Head of caudate nucleus (tissue), 42 donors: ENCODE results near the gene KLHL2.
A peak's percentile ranks its signal among the peaks of the same experiment; 100 is the strongest.

ENCODE experiments used
- DNase-seq, 42 donors: peaks; one replicate each; pipeline versions ENCODE4 v3.0.0 to v3.0.0-alpha.2; 2020 to 2021; ENCODE audit warnings: mixed read lengths in 7 of 42
- intact Hi-C: fragments of 100-400 bp; cut with DNase I; formaldehyde crosslinking; loops from one replicate; pipeline ENCODE4 v1.15.0; 2022

KLHL2 gene

DNA sequence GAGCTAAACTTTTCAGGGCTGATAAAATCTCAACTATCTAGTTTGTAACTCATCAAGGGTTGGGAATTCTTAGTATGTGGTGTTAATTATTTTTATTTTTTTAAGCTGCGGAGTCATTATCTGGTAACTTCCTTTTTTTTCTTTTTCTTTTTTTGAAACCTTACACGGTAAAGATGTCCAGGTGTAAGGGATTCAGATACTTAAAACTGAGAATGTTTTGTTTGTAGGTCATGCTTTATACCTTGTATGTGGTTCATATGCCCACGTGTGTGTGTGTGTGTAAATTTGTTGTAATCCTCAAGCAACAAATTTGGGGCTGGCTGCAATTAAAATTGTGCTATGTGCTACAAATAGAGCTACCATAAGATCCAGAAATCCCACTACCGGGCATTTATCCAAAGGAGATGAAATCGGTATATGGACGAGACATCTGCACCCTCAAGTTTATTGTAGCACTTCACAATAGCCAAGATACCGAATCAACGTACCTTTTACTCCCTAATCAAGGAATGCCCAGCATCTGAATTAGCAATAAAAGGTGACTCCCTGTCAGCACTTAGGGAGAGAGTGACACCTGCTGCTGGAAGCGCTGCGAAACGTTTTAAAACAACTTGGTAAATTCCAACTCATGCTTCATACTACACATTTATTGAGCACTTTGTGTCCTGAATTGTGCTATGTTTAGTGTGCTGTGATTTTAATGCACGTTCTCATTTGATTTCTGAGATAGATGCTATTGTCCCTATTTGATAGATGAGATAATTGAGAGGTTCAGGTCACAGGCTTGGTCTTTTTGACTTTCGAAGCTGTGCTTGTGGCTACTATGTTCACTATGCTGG lies 136.2 kb downstream of the KLHL2 start:
- intact Hi-C loops: loop anchor here (5.0 kb wide), 1 partner anchor 211 kb away; no protein-coding TSS in a partner anchor
- peak in 18 of 42 donors; percentile 23 to 63 (median 41) for DNase-seq

DNA sequence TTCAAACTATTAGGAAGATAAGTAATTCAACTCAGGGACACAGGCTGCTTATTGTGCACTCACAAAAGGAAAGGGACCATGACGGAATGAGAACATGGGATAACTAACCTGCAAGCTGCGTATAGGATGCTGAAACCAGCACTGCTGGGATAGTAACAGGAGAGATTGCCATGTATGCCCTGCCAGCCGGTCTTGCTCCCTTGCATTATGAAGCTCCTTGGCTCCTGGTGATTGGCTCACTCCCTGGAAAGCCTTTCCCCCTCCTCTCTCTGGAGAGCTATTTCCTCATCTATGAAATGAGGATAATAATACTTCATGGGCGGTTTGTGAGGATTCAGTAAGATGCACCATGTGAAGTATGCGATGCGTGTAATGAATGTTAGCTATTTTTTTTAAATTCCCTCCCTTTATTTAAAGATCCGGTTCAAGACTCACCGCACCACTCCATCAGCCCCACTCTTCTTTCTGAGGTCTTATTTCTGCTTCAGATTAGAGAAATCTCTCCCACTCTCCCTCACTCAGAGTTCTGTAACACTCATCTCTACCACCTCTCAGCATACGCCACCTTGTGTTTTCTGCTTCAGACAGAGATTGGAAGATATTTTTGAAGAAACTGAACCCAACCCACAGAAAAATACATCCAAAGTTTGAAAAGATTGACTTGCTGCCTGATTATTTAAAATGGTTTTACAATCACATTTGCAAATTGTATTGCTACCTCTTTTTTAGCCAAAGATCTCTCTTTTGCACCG lies 138.5 kb downstream of the KLHL2 start:
- DNase-seq: peak in 11 of 42 donors; percentile 19 to 62 (median 32)
- intact Hi-C loops: no loop called here

DNA sequence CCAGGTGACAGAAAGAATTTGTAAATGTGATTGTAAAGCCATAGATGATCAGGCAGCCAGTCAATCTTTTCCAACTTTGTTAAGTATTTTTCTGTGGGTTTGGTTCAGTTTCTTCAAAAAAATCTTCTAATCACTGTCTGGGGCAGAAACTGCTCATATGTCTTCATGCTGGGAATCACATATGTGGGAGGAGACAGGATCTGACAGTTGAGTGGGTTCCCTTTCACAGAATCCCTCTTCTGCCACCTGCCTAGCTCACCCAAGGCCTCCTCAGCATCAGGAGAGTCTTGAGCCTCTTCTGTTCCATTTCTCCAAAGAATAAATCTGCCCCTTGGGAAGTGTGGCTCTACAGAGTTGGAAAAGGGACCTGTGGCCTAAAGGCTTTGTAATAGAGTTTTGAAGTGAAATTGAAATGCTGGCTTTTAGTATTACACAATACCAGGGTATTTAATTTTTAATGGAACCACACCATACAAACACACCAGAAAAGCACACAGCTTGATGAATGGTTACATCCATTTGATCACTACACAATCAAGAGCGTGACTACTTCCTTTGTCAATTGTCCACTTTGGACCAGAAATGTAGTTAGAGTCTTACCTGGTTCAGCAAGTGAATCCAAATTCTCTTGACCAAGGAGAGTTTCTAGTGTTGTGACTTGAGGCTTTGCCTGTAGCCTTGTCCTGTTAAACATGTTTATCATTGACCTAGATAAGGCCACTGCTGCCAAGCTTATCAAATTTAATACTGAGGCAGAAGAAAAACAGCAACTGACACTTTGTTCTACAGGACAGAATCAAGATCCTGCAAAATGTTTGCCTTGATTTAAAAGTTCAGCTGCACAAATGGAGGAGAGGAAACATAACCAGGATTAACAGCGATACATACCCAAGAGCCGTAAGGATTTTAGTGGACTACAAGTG lies 140.5 kb downstream of the KLHL2 start:
- DNase-seq: peak in 13 of 42 donors; percentile 16 to 75 (median 31)
- intact Hi-C loops: no loop called here

DNA sequence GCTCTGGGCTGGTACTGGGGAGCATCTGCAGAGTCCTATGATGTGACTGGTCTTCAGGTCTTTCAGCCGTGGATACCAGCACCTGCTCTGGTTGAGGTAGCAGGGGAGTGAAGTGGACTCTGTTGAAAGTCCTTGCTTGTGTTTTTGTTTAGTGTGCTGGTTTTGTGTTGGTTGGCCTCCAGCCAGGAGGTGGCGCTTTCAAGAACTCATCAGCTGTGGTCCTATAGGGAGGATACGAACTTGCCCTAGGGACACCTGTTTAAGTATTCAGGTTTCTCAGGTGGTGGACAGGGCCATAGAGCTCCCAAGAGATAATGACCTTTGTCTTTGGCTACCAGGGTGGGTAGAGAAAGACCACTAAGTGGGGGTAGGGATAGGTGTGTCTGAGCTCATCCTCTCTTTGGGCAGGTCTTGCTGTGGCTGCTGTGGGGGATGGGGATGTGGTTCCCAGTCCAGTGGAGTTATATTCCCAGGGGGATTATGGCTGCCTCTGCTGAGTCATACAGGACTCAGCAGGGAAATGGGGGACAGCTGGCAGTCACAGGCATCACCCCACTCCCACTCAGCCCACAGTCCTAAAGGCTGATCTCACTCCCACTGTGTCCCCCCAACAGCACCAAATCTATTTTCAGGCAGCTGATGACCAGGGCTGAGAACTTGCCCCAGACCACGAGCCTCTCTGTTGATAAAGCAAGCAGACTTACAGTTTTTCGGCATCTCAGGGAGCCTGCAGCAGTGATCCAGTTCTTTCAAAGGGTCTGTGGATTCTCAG lies 144.2 kb downstream of the KLHL2 start:
- DNase-seq: no peak
- intact Hi-C loops: loop anchor here (10.0 kb wide), 1 partner anchor 113 kb away; no protein-coding TSS in a partner anchor

DNA sequence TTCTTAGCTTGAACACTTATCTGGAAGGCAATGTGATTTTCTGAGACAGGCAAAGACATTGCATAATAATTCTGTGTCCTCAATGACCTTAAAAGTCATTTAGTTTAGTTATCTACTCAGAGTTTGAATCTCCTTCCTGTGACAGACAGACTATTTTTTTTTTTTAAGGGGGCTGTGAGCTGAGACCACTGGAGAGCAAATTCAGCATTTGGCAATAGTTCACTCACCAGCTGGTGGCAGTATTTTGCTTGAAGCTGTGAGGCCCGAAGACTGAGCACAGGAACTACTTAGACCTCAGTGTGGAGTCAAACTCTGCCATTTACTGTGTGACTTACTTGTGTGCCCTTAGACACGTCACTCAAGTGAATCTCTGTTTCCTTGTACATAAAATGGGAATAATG lies 148.5 kb downstream of the KLHL2 start:
- intact Hi-C loops: loop anchor here (10.0 kb wide), 1 partner anchor 109 kb away; no protein-coding TSS in a partner anchor
- peak in 36 of 42 donors; percentile 19 to 82 (median 60) for DNase-seq

DNA sequence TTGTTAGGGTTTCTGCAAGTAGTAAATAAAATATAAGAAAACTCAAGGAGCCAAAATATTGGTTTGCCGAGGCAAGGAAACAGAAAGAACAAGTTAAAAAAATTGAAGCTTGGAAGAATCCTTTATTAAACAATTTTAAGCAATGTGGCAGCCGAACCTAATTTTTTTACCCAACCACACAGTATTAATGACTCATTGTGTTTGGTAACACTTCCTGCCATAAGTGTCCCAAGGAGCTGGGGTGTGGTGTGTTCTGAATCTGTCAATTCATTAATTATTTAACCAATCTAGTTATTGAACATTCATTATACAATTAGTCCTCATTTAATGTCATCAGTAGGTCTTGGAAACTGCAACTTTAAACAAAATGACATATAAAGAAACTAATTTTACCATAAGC lies 152.1 kb downstream of the KLHL2 start:
- intact Hi-C loops: loop anchor here (10.0 kb wide), 1 partner anchor 105 kb away; no protein-coding TSS in a partner anchor
- no peak for DNase-seq

DNA sequence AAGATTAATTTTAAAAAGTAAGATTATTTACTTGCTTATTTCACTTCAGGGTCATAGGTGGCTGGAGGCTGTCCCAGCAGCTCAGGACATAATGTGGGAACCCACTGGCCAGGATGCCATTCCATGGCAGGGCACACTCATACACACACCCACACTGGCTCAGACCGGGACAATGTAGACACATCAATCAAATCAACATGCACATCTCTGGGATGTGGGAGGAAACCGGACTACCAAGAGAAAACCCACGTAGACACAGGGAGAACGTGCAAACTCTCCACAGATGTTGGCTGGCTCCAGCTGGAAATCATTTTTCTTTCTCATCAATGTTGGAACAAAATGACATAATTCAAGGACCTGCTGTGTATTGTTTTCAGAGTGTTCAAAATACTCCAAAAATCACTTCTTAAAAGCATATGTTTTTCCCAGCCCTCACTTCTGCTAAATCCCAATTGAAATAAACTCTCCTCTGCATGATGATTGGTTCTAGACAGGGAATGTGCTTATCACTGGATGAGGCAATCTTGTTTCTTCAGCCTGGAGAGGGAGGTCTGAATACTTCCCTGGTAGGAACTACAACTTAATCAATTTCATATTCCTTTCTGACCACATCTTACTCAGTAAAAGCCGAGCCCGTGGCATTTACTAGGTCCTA lies 152.8 kb downstream of the KLHL2 start:
- intact Hi-C loops: no loop called here
- no peak for DNase-seq

DNA sequence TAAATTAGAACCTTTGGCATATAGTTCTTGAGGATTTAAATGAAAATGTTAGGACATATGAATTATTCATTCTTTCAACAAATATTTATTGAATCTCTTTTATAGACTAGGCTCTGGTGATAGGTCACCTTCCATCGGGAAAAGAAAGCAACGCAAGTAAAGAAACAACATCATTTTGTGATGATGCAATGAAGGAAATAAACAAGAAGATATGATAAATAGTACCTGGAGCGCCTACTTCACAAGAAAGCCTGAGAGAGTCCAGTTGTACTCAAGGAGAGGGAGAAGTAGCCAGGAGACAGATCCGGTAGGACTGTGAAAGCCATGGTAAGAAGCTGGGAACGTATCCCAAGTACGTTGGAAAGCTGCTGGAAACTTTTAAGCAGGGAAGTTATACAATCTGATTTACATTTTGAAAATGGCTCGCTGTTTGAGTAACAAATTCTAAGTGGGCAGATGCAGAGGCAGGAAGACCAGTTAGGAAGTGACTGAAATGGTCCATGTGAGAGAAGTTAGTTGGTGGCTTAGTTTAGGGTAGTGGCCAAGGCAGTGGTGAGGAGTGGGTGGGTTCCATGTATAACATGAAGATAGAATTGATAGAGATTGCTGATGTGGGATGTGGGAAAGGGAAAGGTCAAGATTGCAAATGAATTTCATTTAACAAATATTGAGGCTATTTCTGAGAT lies 153.8 kb downstream of the KLHL2 start:
- no peak for DNase-seq
- intact Hi-C loops: no loop called here

DNA sequence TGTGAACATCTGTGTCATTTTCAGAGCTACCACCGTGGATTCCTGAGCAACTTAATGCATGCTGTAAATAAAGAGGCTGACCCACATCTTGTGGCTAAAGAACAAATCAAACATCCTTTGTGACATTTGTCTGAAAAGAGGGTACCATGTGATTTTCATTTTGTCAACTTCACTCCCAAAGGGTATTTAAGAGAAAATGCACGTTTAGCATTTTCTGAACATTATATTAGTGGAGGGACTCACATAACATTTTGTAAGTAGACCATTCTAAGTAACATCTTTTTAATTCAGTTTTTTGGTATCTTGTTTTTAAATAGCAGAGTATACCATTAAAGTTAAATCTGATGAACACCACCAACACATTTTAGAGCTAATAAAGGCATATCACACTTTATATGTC lies 154.4 kb downstream of the KLHL2 start:
- DNase-seq: no peak
- intact Hi-C loops: no loop called here

DNA sequence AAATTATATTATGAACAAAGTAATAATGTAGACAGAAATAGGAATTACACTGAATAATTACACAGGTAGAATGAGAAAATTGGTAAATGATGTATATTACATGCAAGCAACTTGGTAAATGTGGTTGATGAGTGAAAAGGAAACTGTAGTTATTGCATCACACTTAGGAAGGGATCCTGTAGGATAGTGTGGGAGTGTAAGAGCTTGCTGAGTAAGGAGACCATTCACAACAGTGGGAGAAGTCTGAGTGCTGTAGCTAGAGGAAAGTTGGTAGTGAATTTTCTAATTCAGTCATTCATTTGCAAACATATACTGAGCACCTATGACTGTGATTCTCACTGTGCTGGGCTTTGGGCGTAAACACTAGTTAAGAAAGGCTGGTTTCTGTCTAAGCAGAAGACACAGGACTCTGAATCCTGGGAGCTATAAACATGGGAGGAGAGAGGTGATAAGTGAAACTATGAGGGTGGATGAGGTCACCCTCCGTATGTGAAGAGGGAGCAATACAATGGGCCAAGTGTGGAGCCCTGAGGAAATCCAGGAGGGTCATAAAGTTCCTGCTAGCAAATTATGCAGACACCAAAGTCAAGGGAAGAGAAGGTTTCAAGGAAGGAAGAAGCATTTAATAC lies 157.2 kb downstream of the KLHL2 start:
- intact Hi-C loops: no loop called here
- no peak for DNase-seq

DNA sequence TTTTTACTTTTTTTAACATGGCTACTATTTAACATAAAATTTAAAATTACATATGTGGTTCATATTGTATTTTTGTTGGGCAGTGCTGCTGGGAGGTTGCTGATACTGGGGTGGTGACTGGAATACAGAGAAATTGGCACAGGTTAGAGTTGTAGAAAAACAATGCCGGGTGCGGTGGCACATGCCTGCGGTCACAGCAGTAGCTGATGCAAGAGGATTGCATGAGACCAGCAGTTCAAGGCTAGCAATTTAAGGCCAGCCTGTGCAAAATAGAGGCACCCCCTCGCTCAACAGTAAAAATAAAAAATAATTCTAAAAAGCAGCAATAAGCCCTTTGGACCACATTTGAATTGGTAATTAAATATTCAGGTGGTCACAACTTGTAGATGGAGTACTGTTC lies 159.7 kb downstream of the KLHL2 start:
- no peak for DNase-seq
- intact Hi-C loops: no loop called here

DNA sequence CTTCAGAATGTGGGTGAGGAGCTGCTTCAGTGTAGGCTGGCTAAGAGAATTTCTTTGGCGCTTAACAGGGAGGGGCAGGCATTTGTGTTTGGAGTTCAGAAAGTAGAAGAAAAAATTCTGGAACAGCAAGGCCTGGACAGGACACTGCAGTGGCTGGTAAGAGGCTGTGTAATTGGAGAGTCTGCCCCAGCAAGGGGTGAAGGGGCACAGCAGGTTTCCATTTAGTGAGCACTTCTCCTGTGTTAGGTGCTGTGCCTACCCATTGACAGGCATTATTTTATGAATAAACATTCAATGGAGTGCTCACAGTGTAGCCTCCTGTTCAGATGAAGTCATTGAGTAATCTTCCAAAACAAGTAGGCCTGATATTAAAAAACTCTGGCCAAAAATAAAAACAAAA lies 160.8 kb downstream of the KLHL2 start:
- intact Hi-C loops: no loop called here
- DNase-seq: no peak

DNA sequence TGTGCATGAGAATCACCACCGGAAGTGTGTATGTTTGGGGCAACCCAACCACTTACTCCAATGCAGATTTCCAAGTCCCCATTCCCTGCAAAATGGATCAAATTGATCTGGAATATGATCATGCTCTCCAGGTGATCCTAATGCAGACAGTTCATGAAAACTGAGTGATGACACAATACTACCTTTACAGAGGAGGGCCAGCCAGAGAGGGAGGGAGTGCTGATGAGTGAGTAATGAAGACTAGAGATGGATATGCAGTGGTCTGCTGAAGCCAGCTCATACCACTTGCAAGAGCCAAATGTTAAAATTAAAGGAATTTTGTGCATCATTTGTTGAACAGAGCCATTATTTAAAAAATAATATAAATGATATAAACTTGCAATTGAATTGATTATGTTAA lies 161.2 kb downstream of the KLHL2 start:
- intact Hi-C loops: no loop called here
- DNase-seq: no peak

DNA sequence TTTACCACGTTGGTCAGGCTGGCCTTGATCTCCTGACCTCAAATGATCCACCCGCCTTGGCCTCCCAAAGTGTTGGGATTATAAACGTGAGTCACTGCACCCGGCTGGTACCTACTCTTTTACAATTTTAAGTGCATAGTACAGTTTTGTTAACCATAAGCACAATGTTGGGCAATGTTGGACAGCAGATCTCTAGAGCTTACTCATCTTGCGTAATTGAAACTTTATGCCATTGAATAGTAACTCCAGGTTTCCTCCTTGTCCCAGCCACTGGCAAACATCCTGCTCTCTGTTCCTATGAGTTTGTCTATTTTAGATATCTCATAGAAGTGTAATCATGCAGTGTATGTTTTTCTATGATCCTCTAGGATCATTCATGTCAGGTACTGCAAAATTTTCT lies 162.2 kb downstream of the KLHL2 start:
- no peak for DNase-seq
- intact Hi-C loops: no loop called here

DNA sequence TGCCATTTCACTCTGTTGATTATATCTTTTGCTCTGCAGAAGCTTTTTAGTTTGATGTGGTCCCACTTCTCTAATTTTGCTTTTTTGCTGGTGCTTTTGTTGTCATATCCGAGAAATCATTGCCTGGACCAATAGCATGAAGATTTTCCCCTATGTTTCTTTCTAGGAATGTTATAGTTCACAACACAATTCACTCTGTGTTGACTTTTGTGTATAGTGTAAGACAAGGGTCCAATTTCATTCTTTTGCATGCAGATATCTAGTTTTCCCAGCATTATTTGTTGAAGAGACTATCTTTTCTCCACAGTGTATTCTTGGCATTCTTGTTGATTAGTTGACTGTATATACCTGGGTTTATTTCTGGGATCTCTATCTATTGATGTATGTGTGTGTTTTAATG lies 163.2 kb downstream of the KLHL2 start:
- intact Hi-C loops: no loop called here
- DNase-seq: no peak
